ENCODE measurements around the gene TMEM200C.

TMEM200C gene

DNA sequence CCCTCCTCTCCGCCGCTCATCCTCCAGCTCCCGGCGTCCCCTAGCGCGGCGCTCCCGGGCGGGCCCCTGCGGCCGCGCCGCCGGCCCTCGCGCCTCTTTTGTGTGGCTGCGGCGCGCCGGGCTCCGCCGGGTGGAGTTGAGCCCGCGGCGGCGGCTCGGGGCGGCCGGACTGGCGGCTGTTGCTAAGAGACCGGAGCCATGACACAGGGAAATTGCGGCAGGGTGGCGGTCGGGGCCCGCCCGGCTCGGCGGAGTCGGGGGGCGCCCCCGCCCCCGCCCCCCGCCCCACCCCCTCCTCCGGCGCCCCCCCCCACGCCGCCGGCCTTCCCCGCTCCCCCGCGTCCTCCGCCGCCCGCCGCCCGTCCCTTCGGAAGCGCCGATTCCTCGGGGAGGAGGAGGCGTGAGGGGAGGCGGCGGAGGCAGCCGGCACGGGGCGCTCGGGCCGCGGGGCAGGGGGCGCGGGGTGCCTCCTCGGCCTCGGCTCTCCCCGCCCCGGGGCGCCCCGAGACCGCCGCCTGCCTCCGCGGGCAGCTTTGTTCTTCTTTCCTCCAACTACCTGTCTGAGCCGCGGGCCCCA is at the start of gene TMEM200C:
Gene TMEM200C, minus strand, starts transcription at position 224 of the 577 bp plus-strand sequence. CDS start 3,459 bp downstream, outside the sequence.
- DNase-seq (ENCODE audit: insufficient read length, low spot score) (no peak), FAIRE-seq (no peak)

DNA sequence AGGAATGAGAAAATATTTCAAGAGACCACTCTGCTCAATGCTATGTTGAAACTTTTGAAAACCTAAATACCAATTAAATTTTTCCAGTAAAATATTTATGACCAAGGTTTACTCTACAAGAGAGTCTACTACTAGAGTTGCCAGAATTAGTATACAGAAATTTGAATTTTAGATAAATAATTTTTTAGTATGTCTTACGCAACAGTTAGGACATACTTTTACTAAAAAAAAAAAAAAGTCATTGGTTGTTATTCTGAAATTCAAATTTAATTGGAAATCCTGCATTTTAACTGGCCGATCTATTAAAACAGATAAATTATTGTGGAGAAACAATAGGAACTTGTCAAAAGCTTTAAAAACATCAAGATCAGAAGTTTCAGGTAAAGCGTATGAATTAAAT is 49.1 kb upstream of the TMEM200C start:
- DNase-seq (ENCODE audit: insufficient read length, low spot score) = no peak

DNA sequence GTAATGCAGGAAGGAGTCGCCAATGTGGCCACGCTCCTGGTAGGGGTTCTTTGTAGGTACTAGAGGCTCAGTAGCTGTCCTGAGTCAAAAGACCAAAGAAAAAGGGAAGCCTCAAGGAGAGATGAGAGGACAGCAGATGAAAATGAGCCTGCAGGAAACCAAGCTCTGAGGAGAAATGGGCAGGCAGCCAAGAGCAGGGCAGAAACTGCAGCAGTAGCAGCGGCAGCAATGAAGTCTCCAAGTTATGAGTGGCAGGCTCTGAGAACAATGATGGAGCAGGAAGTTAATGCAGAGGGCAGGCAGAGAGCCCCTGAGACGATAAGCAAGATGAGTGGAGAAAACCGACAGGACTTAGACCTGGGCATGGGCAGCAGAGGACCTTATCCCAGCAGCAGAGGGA is 48.2 kb upstream of the TMEM200C start:
- FAIRE-seq = no peak
- DNase-seq (ENCODE audit: insufficient read length, low spot score) = no peak

More for the DNA sequence above, 49.1 kb upstream of the TMEM200C start:
- no peak for FAIRE-seq

DNA sequence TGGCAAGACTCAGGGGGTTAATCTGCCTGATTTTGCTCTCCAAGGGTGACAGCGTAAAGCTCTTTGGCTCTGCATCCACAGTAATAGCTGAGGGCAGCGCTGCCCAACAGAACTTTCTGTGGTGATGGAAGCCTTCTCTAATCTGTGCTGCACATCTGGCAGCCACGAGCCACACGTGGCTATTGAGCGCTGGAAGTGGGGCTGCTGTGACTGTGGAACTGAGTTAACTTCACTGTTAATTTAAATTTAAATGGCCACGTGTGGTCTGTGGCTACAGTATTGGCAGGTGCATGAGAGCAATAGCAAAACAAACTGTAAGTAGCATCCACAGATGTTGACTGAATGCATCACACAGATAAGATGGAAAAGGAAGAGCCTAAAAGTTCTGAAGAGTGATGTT is 47.3 kb upstream of the TMEM200C start:
- FAIRE-seq (no peak), DNase-seq (ENCODE audit: insufficient read length, low spot score) (no peak)

DNA sequence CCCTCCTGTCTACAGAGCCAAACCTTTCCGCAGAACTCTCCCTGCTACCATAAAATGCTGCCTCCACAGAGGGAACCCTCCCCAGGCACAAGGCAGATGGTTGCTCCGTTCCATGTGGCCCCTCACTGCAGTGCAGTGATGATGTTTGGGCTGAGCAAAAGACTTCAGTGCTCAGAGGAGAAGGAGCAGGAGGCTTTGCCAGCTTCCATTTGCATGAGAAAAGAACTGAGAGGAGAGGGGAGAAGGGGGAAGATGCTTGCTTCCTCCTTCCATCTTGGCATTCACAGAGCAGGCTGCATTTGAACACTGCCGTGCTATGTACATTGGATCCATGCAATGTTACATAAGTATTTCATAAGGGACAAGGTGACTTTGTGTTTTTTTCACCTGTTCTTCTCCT is 46.6 kb upstream of the TMEM200C start:
- FAIRE-seq = no peak
- no peak for DNase-seq (ENCODE audit: insufficient read length, low spot score)

DNA sequence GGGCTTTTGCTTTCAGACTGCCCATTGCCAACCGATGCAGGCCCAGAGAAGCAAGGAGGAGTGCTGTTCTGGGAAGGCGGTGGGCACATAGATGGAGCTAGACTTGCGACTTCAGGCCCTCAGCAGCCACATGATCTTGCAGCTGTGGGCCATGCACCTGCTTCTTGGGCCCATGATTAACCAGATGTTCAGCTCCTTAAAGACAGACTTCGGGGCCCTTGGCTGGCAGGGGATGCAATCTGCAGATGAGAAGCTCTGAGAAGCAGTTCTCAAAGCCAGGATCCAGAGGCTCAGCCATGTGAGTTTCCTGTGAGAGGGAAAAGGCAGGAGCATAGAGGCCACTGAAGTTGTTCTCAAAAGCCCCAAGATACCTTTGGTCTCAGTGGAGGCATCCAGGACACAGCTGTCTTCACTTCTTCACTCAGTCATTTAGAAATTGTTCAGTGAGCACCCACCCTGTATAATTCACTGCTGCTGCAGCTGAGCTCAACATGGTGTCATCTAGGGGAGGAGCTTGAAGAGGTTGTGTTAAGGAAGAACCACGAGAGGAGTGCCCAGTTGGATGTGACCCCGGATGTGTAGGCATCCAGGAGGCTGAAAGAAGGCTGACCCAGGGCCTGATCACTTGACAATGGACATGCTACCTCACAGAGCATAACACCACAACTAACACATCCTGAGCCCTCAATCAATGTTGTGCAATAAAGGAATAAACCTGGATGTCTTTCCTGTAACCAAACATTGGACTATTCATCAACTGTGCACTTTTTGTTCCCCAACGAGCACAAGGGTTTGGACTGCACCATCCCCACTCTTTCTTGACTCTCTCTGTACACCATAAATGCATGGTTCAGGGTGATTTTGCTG is 44.7 kb upstream of the TMEM200C start:
- no peak for FAIRE-seq
- DNase-seq (ENCODE audit: insufficient read length, low spot score) = no peak

DNA sequence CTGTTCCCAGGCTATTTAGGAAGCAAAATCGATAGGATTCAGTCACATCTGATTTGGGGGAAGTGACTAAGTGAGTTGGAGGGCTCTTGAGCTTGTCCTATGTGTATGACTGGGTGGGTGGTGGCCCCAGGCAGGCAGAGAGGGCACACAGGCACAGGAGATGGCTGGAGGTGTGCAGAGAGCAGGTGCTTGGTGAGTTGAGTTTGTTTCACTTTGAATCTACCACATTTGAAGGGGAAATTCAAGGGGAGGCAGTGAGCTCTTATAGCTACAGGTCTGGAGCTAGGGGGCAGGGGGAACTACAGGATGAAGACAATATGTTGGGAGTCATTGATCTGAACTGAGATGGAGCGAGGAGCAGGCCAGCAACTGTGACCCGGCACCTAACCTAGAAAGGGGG is 42.5 kb upstream of the TMEM200C start:
- FAIRE-seq (no peak), DNase-seq (ENCODE audit: insufficient read length, low spot score) (no peak)

DNA sequence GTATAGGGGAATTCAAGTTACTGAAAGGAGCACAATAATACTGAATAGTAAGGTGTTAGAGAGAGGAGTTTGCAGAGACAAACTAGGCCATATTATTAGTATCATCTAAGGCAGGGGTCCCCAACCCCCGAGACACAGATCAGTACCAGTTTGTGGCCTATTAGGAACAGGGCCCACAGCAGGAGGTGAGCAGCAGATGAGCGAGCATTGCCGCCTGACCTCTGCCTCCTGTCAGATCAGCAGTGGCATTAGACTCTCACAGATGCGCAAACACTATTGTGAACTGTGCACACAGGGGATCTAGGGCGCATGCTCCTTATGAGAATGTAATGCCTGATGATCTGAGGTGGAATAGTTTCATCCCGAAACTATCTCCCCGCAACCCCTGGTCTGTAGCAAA is 41.8 kb upstream of the TMEM200C start:
- FAIRE-seq (no peak), DNase-seq (ENCODE audit: insufficient read length, low spot score) (no peak)

DNA sequence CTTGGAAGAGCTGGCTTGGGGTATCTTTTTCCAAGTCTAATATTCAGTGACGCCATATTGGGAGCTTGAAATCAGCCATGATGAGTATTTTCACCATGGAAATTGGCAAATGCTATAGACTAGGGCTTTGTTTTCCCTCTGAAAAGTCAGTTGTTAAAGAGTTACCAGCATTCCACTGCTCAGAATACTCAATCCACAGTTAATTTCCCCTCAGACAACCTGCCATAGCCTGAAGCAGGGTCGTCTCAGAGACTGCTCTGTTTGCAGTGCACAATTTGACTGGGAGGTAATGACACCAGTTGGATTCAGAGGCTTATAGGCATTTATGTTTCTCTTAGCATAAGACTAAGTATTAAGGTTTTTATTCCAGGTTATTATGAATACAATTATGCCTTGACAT is 35.5 kb upstream of the TMEM200C start:
- FAIRE-seq = no peak
- DNase-seq (ENCODE audit: insufficient read length, low spot score) = no peak

DNA sequence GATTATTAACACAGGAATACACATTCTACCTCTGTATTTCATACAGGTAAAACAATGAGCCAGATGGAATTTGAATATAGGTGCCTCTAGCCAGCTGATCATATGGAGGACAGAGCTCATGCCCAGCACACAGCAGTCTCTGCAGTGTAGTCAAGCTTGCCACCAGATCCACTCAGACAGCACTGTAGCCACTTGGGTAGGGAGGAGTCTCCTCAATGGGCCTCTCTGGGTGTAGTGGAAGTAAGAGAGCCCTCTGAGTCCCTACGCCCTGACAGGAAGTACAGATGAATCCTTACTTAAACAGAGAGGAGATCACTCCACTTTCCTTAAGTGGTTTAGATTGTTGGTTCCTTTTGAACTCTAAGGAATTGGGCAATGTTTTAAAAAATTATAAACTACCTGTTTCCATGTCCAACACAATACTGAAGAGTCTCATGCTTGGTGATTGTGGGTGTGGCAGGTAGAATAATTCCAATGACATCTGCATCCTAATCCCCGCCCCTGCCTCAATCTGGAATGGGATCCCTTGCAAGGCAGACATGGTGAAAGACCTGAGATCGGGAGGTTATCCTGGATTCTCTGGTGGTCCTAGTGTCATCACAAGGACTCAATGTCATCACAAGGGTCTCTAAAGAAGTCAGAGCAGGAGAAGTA is 23.0 kb upstream of the TMEM200C start:
- no peak for FAIRE-seq

DNA sequence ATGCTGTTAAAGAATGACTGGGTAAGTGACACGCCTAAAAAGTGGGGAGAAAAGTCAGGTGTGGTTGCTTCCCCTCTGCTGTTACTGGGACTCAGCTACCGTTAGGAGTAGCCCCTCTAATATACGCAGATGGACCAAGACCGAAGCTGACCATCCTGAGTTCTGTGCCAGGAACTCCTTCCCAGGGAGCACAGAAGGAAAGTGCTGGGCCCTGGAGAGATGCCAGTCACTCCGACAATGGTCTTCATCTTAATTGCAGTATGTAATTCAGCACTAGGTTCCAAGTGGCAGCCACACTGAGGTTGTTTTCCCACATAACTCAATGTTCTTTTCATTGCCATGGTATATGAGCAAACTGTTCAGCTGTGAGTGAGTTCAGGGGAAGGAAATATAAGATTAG is 19.6 kb upstream of the TMEM200C start:
- DNase-seq (ENCODE audit: insufficient read length, low spot score) (no peak), FAIRE-seq (no peak)

More for the DNA sequence above, 23.0 kb upstream of the TMEM200C start:
- no peak for DNase-seq (ENCODE audit: insufficient read length, low spot score)

DNA sequence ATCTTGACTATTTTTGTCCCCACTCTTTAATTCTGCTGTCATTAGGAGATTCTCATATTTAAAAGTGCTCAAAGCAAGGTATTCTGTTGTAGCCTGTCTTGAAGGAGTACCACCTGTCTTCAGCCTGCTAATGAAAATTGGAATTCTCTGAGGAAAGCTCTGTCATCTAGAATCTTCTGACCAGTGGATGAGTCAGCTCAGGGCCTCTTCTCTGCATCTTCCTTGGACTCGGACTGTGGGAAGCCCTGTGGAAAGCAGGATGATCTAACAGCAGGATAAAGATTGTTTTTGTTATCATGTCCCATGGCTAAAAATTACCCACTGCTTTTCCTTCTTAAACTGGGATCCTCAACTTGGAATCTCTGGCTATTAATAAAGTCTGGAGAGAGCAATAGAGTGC is 18.7 kb upstream of the TMEM200C start:
- no peak for FAIRE-seq
- DNase-seq (ENCODE audit: insufficient read length, low spot score) = no peak

DNA sequence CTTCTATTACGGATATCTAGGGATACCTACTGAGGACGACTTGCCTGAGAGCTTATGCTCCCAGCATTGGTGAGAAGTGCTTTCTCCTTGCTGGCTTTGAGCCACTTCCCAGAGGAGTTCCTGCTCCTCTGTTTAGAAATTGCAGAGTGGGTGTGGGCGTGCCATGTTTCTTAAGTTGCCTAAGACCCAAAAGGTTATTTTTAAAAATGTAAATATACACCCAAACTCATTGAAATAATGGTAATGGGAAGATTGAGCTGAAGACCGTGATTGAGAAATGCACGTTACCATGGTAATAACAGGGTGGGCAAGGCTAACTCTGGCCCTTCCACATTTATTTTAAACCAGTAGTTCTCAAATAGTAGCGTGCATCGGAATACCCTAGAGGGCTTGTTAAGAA is 17.2 kb upstream of the TMEM200C start:
- DNase-seq (ENCODE audit: insufficient read length, low spot score) (no peak), FAIRE-seq (no peak)

DNA sequence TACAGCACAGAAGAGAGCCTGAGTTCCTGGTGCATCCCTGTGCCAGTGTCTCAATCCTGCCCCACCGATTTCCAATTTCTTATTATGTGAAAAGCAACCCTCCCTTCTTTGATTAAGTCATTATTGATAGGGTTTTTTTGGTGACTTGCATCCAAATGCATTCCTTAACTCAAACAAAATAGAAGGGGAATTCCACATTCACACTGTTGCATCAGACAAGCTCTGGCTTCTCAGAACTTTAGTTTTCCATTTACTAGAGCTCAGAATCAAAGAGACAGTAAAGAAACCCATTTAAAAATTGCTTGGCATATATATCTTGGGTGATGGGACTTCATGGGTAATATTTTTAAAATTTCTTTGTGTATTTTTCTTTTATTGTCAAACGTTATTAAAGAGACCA is 13.8 kb upstream of the TMEM200C start:
- FAIRE-seq = no peak
- no peak for DNase-seq (ENCODE audit: insufficient read length, low spot score)

DNA sequence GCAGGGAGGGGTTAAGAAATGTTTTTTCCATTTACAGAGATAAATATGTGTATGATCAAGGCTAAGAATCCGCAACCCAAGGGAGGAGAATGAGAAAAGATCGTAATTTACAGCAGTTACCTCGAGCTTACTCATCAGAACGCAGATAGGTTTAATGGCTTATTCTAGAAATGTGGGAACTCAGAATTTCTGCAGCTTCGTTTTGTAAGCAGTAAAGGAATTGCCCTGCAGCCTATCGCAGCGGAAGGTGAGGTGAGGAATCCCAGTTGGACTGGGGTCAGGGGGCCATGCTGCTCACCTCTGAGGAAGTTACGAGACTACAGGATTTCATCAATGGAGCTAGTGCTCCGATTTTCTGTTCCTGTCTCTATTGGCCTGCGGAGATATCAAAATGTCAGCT is 8.1 kb upstream of the TMEM200C start:
- FAIRE-seq (no peak), DNase-seq (ENCODE audit: insufficient read length, low spot score) (no peak)

DNA sequence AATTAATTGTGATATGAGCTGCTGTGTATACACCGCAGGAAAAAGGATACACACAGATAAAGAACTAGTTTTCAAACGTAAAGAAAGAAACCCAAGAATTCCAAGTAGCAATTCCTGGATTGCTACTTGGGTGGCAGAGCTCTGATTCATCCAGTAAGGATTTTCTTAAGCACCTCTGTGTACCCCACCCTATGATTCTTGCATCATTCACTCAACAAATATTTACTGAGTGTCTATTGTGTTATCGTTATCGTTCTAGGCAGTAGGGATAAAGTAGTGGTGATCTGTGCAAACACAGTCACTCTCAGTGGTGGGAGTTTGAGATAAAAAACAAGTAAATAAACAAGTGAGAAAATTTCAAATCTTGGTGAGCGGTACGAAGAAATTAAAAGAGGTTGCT is 4.9 kb upstream of the TMEM200C start:
- DNase-seq (ENCODE audit: insufficient read length, low spot score) (no peak), FAIRE-seq (no peak)

DNA sequence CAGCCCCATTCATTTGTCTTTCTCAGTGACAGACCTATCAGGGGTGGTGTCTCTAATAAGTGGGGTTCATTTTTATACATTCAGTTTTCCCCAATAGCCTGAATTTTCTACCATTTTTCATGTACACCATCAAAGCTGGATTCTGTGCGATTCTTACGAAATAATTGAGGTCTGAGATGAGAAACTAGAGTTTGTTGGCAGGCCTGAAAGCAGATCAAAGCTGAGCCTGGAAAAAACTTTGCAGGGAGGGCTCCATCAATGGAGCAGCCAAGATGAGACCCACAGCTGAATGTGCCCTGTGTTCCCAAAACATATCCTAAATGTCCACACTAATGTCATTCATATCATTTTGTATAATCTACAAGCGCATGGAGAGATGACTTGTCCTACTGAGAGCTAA is 4.5 kb upstream of the TMEM200C start:
- FAIRE-seq = no peak
- DNase-seq (ENCODE audit: insufficient read length, low spot score) = no peak

DNA sequence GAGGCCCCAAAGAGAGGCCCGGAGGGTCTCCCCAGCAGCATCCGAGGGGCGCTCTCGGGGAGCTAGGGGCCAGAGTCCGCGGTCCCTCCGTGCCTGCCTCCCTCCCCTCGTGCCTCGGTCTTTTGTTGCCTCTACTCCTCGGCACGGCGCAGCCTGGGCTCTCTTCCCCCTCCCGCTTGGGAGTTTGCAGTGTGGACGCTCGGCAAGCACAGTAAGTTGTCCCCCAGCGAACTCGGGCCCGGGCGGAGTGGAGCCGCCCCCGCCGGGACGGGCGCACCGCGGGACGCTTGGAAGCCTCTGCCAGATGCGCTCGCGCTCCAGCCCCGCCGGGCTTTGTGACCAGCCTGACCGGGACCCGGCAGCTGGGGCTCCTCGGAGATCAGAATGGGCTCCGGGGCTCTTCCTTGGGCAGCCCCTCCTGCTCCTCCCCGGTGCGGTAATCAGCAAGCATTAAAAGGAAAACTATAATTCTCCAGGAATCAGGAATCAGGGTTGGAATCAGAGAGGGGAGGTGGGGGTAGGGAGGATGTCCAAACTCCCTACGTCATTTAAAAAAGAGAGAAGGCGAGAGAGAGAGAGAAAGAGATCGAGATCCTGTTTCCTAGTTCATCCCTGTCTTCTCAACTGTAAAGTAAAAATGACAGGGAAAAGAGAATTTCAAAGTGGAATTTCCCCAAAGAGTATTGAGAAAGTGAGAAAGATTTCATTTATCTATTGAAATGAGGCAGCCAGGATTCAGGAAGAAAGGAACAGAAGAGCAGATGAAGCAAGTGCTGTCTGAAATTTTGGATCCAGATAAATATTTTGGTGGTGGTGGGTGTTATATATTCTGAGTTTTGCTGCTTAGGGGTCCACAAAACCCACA is 786 bp upstream of the TMEM200C start:
- no peak for FAIRE-seq

DNA sequence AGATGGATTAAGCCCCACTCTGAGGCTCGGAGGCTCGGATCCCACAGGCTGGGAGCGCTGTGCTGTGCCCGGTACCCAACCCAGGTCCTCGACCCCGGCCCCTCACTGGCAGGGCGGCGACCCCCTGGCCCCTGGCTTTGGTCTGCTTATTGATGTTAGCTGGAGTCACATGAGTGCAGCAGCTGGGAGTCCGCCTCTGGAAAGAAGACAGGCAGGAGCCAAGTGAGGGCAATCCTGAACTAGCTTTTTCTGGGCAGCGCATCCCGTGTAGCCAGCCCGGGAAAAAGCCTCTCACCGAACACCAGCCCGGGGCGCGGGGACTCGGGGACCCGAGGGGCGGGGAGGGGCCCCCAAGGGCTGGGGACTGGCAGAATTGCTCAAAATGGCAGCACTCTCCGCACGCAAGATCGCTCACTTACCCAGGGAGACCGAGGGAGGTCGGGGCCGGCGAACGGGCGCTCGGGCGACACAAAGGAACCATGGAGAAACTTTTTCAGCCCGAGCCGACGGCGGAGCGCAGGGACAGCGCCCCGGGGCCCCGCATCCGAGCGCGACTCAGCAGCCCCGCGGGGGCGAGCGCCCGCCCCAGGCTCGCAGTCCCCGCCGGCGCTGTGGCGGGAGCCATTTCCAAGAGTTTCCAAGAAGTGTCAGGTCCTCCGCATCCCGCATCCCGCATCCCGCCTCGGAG is 567 bp downstream of the TMEM200C start:
- FAIRE-seq (no peak), DNase-seq (ENCODE audit: insufficient read length, low spot score) (no peak)

More for the DNA sequence above, 786 bp upstream of the TMEM200C start:
- no peak for DNase-seq (ENCODE audit: insufficient read length, low spot score)

DNA sequence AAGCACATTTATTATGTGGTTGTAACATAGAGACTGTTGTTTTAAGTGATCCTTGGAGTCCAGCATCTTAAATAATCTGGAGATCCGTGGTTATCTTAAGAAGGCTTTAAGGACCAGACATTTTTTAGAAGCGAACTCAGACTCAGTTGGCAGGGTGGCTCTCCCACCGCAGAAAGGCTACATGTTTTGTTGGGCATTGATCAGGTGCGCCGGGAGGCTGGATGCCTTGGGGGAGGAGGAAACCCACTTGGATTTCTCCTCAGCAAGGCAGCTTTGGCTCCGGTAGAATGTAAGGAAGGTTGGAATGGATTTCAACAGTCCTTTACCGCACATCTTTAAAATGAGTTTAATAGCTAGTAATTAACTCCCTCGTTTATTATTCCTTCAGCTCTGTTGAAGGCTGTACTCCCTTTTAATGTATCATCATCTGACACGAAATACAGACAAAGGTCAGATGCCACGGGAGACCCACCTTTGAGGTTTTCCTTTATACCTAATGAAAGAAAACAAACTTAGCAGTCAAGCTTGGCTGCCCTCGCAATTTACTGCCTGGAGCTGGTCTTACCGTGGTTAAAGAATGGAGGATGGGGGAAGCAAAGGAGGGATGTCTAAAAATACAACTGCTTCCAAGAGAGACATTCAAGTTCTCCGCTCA is 1.2 kb downstream of the TMEM200C start:
- no peak for FAIRE-seq
- no peak for DNase-seq (ENCODE audit: insufficient read length, low spot score)

Data from HTR-8/SVneo (cell line).